A673 (cell line): ENCODE measurements around the gene SGCD. TPM values are rescaled to one million over a fixed set of nuclear protein-coding genes. Genes with fewer than 3 reads are reported as not detected.

ENCODE experiments used
- BruUV-seq: library from RNA; stranded (reverse); fragments of 400-500 nt; replicated peaks from 2 replicates; lab custom pipeline; 2021; lab: Mats Ljungman, UMichigan
- CTCF ChIA-PET: fragments of 300-600 bp; sonication (Branson Sonifier 250); formaldehyde crosslinking; loops from one replicate; lab custom pipeline; 2022; ENCODE audit warnings: antibody characterized with exemption; lab: Charles Lee
- POLR2A ChIA-PET: fragments of 300-600 bp; sonication (Branson Sonifier 250); formaldehyde crosslinking; loops from one replicate; lab custom pipeline; 2022; ENCODE audit warnings: antibody characterized with exemption; ENCODE audit not compliant: low non-redundant PET; lab: Charles Lee
- DNase-seq: peaks from one replicate; pipeline ENCODE4 v3.0.0-alpha.2; 2015; ENCODE audit warnings: low spot score
- H3K27ac ChIP-seq: fragments of 200-600 bp; sonication (generic); 2 replicates; pipeline ENCODE4 v1.5.1; 2016; ENCODE audit warnings: mixed run types, low read depth, mild to moderate bottlenecking, mixed read lengths, antibody characterized with exemption, low read length; ENCODE audit not compliant: poor library complexity, severe bottlenecking
- H3K27me3 ChIP-seq: fragments of 200-600 bp; sonication (generic); replicated peaks from 2 replicates; pipeline ENCODE4 v1.6.1; 2017; ENCODE audit warnings: mixed run types, low read depth, mild to moderate bottlenecking, mixed read lengths, antibody characterized with exemption, low read length; ENCODE audit not compliant: insufficient read depth, poor library complexity
- H3K36me3 ChIP-seq: fragments of 200-600 bp; sonication (generic); 2 replicates; pipeline ENCODE4 v1.6.1; 2016; ENCODE audit warnings: mixed run types, mild to moderate bottlenecking, mixed read lengths, antibody characterized with exemption, low read length; ENCODE audit not compliant: insufficient read depth, poor library complexity, severe bottlenecking
- H3K4me1 ChIP-seq: fragments of 200-600 bp; sonication (generic); 2 replicates; pipeline ENCODE4 v1.6.1; 2017; ENCODE audit warnings: mixed run types, mild to moderate bottlenecking, mixed read lengths, antibody characterized with exemption, low read length; ENCODE audit not compliant: insufficient read depth, poor library complexity, severe bottlenecking
- H3K4me3 ChIP-seq: fragments of 200-600 bp; sonication (generic); 2 replicates; pipeline ENCODE4 v1.5.1; 2016; ENCODE audit warnings: low read depth, mixed run types, mild to moderate bottlenecking, mixed read lengths, low read length; ENCODE audit not compliant: poor library complexity, severe bottlenecking
- H3K9me3 ChIP-seq: fragments of 200-600 bp; sonication (generic); 2 replicates; pipeline ENCODE4 v1.6.1; 2016; ENCODE audit warnings: mixed run types, low read depth, mild to moderate bottlenecking, mixed read lengths, antibody characterized with exemption, low read length; ENCODE audit not compliant: poor library complexity, severe bottlenecking
- EZH2 ChIP-seq: fragments of 200-600 bp; sonication (generic); IDR thresholded peaks from 2 replicates; pipeline ENCODE4 v1.6.1; 2017; ENCODE audit warnings: borderline replicate concordance, low read depth, mild to moderate bottlenecking, mixed read lengths, antibody characterized with exemption, low read length; ENCODE audit not compliant: poor library complexity, severe bottlenecking
- intact Hi-C: fragments of 100-400 bp; cut with micrococcal nuclease; formaldehyde crosslinking; loops from one replicate; pipeline ENCODE4 v1.10.0; 2022; ENCODE audit not compliant: unreplicated experiment
- total RNA-seq: library from RNA; stranded (reverse); gene quantifications from 2 replicates; pipeline ENCODE4 v1.2.3, GENCODE V29; 2021
- TF ChIP-seq, protein P1 (sequence below): fragments of 300-800, 200-600 bp; sonication (generic); conservative IDR thresholded peaks from 2 replicates; pipeline ENCODE4 v1.5.1; 2017; ENCODE audit warnings: low read depth, mild to moderate bottlenecking, antibody characterized with exemption, low read length, moderate library complexity, mixed read lengths

SGCD gene
- total RNA-seq, 1 experiment from 2014 or later = 0.17 TPM

DNA sequence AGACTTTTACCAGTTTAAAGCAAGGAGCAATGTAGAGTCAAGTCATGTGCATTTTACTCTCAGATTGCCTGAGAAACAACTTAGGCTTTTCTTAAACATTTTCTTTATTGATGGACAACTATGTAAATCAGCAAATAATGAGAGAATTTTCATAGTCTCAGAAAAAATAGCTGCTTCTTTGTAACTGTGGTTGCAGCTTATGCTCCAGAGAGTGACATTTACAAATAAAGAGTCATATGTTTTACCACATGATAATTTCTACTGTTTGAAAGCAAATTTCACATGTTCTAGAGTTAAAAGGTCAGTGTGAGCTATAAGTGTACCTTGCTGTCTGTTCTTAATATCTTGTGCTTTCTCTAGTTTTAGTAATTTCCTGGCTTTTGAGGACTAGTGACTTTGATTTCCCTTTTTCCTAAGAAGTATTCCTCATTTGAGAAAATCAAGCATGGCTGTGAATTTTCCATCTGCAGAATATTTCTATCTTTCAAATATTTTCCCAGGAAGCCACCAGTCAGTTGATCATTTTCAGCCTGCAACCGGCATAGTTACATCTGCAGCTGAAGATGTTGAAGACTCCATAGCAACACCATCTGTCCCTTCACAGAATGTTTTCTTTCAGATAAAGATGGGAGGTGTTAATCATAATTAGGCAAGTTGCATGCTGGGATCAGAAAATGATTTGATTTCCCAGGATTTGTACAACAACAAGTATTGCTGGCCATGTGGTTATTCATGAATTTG is 229.9 kb downstream of the SGCD start:
- ChIA-PET CTCF (no interaction called here), POLR2A (no interaction called here)
- Histone ChIP-seq H3K4me3 (no peak overlapping the region), H3K4me1 (no peaks in the 10 kb centered on the region), H3K27ac (no peak overlapping the region), H3K9me3 (no peaks in the 10 kb centered on the region), H3K27me3 (no peaks in the 10 kb centered on the region), H3K36me3 (no peaks in the 10 kb centered on the region)
- no peak for TF ChIP-seq EZH2
- TF ChIP-seq, protein P1, sequence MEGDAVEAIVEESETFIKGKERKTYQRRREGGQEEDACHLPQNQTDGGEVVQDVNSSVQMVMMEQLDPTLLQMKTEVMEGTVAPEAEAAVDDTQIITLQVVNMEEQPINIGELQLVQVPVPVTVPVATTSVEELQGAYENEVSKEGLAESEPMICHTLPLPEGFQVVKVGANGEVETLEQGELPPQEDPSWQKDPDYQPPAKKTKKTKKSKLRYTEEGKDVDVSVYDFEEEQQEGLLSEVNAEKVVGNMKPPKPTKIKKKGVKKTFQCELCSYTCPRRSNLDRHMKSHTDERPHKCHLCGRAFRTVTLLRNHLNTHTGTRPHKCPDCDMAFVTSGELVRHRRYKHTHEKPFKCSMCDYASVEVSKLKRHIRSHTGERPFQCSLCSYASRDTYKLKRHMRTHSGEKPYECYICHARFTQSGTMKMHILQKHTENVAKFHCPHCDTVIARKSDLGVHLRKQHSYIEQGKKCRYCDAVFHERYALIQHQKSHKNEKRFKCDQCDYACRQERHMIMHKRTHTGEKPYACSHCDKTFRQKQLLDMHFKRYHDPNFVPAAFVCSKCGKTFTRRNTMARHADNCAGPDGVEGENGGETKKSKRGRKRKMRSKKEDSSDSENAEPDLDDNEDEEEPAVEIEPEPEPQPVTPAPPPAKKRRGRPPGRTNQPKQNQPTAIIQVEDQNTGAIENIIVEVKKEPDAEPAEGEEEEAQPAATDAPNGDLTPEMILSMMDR = no peak
- DNase-seq = no peak
- intact Hi-C loops = no loop called here
- no TSS peak for BruUV-seq

DNA sequence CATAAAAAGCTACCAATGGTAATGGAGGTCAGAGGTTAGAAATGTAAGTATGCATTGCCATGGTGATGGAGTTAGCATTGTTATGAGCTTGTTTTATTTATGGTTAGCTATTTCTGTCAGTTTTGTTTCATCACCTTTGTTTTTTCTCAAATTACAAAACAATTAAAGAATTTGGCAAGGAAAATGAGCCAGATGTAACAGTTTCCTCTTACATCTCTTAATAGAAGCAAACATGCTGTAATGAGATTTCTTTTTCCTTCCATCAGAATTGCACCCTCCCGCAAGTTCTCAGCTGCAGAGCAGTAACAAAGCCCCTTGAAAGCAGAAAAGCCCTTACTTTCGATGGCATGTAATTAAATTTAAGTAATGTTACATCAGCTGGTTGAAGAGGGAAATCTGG is 233.0 kb downstream of the SGCD start:
- BruUV-seq = no TSS peak
- Histone ChIP-seq H3K4me1 (no peaks in the 10 kb centered on the region), H3K27me3 (no peaks in the 10 kb centered on the region), H3K36me3 (no peaks in the 10 kb centered on the region), H3K27ac (no peak overlapping the region), H3K9me3 (no peaks in the 10 kb centered on the region), H3K4me3 (no peak overlapping the region)
- TF ChIP-seq EZH2 = no peak
- TF ChIP-seq, protein P1 = no peak
- no peak for DNase-seq
- CTCF ChIA-PET = no interaction called here
- POLR2A ChIA-PET = no interaction called here
- intact Hi-C loops = no loop called here

DNA sequence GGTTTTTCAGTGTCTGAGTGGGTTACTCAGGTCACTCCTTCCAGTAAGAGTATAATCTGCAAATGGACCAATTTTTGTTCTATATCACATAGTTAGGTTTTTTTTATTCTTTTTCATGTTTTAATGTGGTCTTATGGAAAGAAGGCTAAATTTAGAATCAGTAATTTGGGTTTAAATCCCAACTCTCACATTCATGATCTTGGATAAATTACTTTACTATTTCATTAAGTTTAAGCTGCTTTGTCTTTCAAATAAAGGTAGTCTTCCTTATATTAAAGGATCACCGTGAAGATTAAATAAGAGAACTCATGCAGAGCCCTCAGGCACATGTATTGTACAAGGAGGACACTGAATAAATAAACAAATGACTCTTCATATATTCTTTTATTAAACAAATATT is 234.7 kb downstream of the SGCD start:
- H3K9me3 ChIP-seq = no peaks in the 10 kb centered on the region
- H3K27me3 ChIP-seq = no peaks in the 10 kb centered on the region
- no peak overlapping the region for H3K4me3 ChIP-seq
- TF ChIP-seq EZH2 = no peak
- TF ChIP-seq, protein P1 = no peak
- no peaks in the 10 kb centered on the region for H3K36me3 ChIP-seq
- H3K27ac ChIP-seq = no peak overlapping the region
- H3K4me1 ChIP-seq = no peaks in the 10 kb centered on the region
- ChIA-PET CTCF (no interaction called here), POLR2A (no interaction called here)
- BruUV-seq = no TSS peak
- DNase-seq = no peak
- intact Hi-C loops = no loop called here
